MM.1S (cell line): ENCODE data around the gene CNPY1.

ENCODE experiments used
- DNase-seq: peaks from one replicate; pipeline ENCODE4 v3.0.0-alpha.2; 2015
- H2AFZ ChIP-seq: fragments of 300-600 bp; sonication (generic); 2 replicates; pipeline ENCODE4 v1.6.0; 2016; ENCODE audit warnings: antibody characterized with exemption, low read length
- H3F3A ChIP-seq: fragments of 300-600 bp; sonication (generic); 2 replicates; pipeline ENCODE4 v1.6.1; 2016; ENCODE audit warnings: mild to moderate bottlenecking, antibody characterized with exemption, low read length, moderate library complexity, mixed read lengths; ENCODE audit not compliant: insufficient read depth
- H3K27ac ChIP-seq: fragments of 300-600 bp; sonication (generic); 2 replicates; pipeline ENCODE4 v1.5.1; 2016; ENCODE audit warnings: mild to moderate bottlenecking, low read length
- H3K27me3 ChIP-seq: fragments of 300-600 bp; sonication (generic); replicated peaks from 2 replicates; pipeline ENCODE4 v1.6.0; 2016; ENCODE audit warnings: low read length; ENCODE audit not compliant: insufficient read depth
- H3K36me3 ChIP-seq: fragments of 300-600 bp; sonication (generic); replicated peaks from 2 replicates; pipeline ENCODE4 v1.6.1; 2016; ENCODE audit warnings: mild to moderate bottlenecking, low read length, mixed read lengths; ENCODE audit not compliant: insufficient read depth
- H3K4me1 ChIP-seq: fragments of 300-600 bp; sonication (generic); 2 replicates; pipeline ENCODE4 v1.6.1; 2016; ENCODE audit warnings: low read length, mixed read lengths
- H3K4me2 ChIP-seq: fragments of 300-600 bp; sonication (generic); 2 replicates; pipeline ENCODE4 v1.6.0; 2016; ENCODE audit warnings: low read depth, low read length
- H3K4me3 ChIP-seq: fragments of 300-600 bp; sonication (generic); 2 replicates; pipeline ENCODE4 v1.5.1; 2016; ENCODE audit warnings: low read length, mixed read lengths
- H3K79me2 ChIP-seq: fragments of 300-600 bp; sonication (generic); 2 replicates; pipeline ENCODE4 v1.6.1; 2016; ENCODE audit warnings: mixed run types, low read length, mixed read lengths
- H3K9ac ChIP-seq: fragments of 300-600 bp; sonication (generic); 2 replicates; pipeline ENCODE4 v1.6.1; 2016; ENCODE audit warnings: low read length, mixed read lengths
- H3K9me2 ChIP-seq: fragments of 300-600 bp; sonication (generic); replicated peaks from 2 replicates; pipeline ENCODE4 v1.6.1; 2016; ENCODE audit warnings: mild to moderate bottlenecking, low read length, mixed read lengths; ENCODE audit not compliant: insufficient read depth
- H3K9me3 ChIP-seq: fragments of 300-600 bp; sonication (generic); replicated peaks from 2 replicates; pipeline ENCODE4 v1.6.1; 2016; ENCODE audit warnings: mild to moderate bottlenecking, low read length, mixed read lengths; ENCODE audit not compliant: insufficient read depth
- H4K20me1 ChIP-seq: fragments of 300-600 bp; sonication (generic); 2 replicates; pipeline ENCODE4 v1.6.1; 2016; ENCODE audit warnings: mild to moderate bottlenecking, low read length, moderate library complexity, mixed read lengths; ENCODE audit not compliant: insufficient read depth
- EZH2 ChIP-seq: fragments of 300-600 bp; sonication (generic); optimal IDR thresholded peaks from 2 replicates; pipeline ENCODE3; 2017; ENCODE audit warnings: low read depth, mild to moderate bottlenecking, antibody characterized with exemption, low read length, mixed read lengths
- EZH2phosphoT487 ChIP-seq: fragments of 300-600 bp; sonication (generic); IDR thresholded peaks from 2 replicates; pipeline ENCODE4 v1.6.1; 2018; ENCODE audit warnings: antibody characterized with exemption, low read length
- TF ChIP-seq, protein P1 (sequence below): fragments of 300-600 bp; sonication (generic); IDR thresholded peaks from 2 replicates; pipeline ENCODE4 v1.5.1; 2016; ENCODE audit warnings: antibody characterized with exemption, low read length, mixed read lengths

CNPY1 gene

DNA sequence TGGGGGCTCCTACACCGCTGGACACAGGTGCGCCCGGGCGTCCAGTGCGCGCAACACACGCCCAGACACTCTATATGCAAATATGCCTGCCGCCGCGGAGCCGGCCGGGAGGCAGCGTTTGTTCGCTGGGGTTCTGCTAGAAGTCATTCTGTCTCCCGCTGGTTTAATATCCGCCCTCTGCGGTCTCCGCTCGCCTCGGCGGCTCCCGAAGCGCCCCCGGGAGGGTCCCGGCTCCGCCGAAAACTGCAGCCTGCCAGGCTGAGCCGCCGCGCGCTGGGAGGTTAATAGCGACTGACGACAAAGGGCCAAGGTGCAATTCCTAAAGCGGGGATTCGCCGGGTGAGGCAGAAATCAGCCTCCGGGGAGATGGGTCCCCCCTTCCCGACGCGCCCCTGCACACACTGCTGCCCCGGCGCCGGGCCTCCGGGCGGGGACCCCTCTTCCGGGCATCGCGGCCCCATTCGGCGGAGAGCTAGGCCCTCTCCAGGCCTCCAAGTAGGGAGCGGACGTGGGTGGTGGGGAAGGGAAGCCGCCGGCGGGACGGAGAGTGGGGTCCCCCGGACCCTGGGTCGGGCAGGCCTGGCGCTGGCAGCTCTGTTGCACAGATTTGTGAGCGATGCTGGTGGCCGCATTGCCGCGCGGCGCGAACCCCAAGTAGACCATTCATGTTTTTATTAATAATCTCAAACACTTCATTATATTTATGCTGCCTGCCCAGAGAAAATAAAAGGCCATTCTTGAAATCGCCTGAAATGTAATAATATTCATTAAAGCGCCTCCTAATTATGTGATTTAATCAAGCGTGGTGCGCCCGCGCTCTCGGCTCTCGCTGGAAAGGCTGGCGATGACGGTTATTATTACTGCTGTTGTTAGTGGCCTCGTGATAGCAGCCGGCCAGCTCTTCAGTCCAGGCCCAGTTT lies 79.3 kb downstream of the CNPY1 start:
- TF ChIP-seq, protein P1, sequence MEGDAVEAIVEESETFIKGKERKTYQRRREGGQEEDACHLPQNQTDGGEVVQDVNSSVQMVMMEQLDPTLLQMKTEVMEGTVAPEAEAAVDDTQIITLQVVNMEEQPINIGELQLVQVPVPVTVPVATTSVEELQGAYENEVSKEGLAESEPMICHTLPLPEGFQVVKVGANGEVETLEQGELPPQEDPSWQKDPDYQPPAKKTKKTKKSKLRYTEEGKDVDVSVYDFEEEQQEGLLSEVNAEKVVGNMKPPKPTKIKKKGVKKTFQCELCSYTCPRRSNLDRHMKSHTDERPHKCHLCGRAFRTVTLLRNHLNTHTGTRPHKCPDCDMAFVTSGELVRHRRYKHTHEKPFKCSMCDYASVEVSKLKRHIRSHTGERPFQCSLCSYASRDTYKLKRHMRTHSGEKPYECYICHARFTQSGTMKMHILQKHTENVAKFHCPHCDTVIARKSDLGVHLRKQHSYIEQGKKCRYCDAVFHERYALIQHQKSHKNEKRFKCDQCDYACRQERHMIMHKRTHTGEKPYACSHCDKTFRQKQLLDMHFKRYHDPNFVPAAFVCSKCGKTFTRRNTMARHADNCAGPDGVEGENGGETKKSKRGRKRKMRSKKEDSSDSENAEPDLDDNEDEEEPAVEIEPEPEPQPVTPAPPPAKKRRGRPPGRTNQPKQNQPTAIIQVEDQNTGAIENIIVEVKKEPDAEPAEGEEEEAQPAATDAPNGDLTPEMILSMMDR, result no peak
- H3K4me3 ChIP-seq, result no peak overlapping the region
- H3K27me3 ChIP-seq, result peaks cover 97% of the 10 kb centered on the region
- H3K36me3 ChIP-seq, result no peaks in the 10 kb centered on the region
- no peaks in the 10 kb centered on the region for H3K4me1 ChIP-seq
- DNase-seq, result no peak
- no peak overlapping the region for H2AFZ ChIP-seq
- H3F3A ChIP-seq, result no peaks in the 10 kb centered on the region
- no peak overlapping the region for H3K9ac ChIP-seq
- H3K4me2 ChIP-seq, result no peak overlapping the region
- H3K27ac ChIP-seq, result no peak overlapping the region
- no peaks in the 10 kb centered on the region for H4K20me1 ChIP-seq
- no peaks in the 10 kb centered on the region for H3K79me2 ChIP-seq
- H3K9me2 ChIP-seq, result no peaks in the 10 kb centered on the region
- no peaks in the 10 kb centered on the region for H3K9me3 ChIP-seq

DNA sequence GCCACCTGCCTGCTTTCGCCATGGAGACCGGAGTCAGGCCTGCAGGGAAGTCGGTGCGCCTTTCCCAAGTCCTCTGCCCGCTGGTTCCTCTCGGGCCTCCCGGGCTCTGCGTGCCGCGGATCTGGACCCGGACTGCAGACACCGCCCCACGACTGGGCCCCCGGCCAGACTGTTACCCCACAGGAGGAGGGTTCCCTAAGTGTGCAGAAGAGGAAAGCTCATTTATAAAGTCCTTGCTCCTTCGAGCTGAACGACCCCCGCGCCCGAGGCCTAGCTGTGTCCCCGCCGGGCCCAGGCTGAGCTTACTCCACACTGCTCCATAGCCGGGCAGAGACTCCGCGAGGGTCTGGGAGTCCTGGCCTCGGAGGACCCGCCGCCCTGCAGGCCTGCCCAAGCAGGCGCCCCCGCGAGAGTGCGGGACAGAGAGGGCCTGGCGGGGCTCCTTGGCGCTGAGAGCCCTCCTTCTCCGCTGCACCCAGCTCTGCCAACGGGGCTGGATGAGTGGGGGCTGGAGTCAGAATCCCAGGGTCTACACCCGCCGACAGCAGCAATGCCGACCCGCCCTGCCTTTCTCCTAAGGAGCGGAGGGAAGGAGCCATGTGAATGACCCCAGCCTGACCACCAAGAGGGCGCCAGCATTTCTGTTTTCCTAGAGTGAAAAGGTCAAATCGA lies 80.1 kb downstream of the CNPY1 start:
- TF ChIP-seq EZH2 (no peak), EZH2phosphoT487 (no peak)
- TF ChIP-seq, protein P1, result no peak
- no peak for DNase-seq
- no peaks in the 10 kb centered on the region for H3K79me2 ChIP-seq
- H3K27me3 ChIP-seq, result peaks cover 97% of the 10 kb centered on the region
- no peak overlapping the region for H3K27ac ChIP-seq
- no peak overlapping the region for H2AFZ ChIP-seq
- H3K9ac ChIP-seq, result no peak overlapping the region
- no peak overlapping the region for H3K4me2 ChIP-seq
- H3K36me3 ChIP-seq, result no peaks in the 10 kb centered on the region
- H3F3A ChIP-seq, result no peaks in the 10 kb centered on the region
- no peaks in the 10 kb centered on the region for H3K4me1 ChIP-seq
- no peaks in the 10 kb centered on the region for H3K9me2 ChIP-seq
- H4K20me1 ChIP-seq, result no peaks in the 10 kb centered on the region
- H3K4me3 ChIP-seq, result no peak overlapping the region
- no peaks in the 10 kb centered on the region for H3K9me3 ChIP-seq

GRCh38 chr7:155465761-155466141 lies 80.6 kb downstream of the CNPY1 start:
- DNase-seq, result no peak
- peaks cover 97% of the 10 kb centered on the region for H3K27me3 ChIP-seq
- H3K4me2 ChIP-seq, result no peak overlapping the region
- no peaks in the 10 kb centered on the region for H3K79me2 ChIP-seq
- no peaks in the 10 kb centered on the region for H3K36me3 ChIP-seq
- no peak overlapping the region for H3K9ac ChIP-seq
- H3F3A ChIP-seq, result no peaks in the 10 kb centered on the region
- TF ChIP-seq EZH2 (no peak), EZH2phosphoT487 (no peak)
- TF ChIP-seq, protein P1, result no peak
- H4K20me1 ChIP-seq, result no peaks in the 10 kb centered on the region
- H3K4me1 ChIP-seq, result no peaks in the 10 kb centered on the region
- H3K4me3 ChIP-seq, result no peak overlapping the region
- no peaks in the 10 kb centered on the region for H3K9me3 ChIP-seq
- H3K9me2 ChIP-seq, result no peaks in the 10 kb centered on the region
- no peak overlapping the region for H2AFZ ChIP-seq
- H3K27ac ChIP-seq, result no peak overlapping the region
